ENCODE data around the gene HDAC9.

DNA sequence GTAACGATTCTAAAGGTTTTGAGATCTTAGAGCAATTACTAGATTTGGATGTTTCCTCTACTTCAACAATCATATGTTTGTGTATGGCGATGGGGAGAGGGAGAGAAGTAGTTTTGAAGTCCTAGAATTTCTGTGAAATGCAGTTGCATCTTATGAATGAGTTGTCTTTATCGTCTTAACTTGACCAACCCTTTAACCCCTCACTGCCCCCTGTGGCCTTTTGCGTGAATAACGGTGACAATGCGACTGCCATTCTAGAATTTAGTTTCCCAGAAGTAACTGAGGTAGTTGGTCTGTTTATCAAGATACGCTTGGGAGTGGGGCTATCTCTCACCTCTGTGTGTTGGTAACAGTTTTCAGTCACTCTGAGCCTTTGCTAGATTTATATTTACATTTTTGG is 204.6 kb downstream of the HDAC9 start:
- TF ChIP-seq, protein P1, sequence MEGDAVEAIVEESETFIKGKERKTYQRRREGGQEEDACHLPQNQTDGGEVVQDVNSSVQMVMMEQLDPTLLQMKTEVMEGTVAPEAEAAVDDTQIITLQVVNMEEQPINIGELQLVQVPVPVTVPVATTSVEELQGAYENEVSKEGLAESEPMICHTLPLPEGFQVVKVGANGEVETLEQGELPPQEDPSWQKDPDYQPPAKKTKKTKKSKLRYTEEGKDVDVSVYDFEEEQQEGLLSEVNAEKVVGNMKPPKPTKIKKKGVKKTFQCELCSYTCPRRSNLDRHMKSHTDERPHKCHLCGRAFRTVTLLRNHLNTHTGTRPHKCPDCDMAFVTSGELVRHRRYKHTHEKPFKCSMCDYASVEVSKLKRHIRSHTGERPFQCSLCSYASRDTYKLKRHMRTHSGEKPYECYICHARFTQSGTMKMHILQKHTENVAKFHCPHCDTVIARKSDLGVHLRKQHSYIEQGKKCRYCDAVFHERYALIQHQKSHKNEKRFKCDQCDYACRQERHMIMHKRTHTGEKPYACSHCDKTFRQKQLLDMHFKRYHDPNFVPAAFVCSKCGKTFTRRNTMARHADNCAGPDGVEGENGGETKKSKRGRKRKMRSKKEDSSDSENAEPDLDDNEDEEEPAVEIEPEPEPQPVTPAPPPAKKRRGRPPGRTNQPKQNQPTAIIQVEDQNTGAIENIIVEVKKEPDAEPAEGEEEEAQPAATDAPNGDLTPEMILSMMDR (IDR thresholded peaks at IDR 0.05; ENCODE audit: borderline replicate concordance, extremely low read depth, low read length, poor library complexity, severe bottlenecking) = peak; percentile 40
- TF ChIP-seq EZH2 (IDR thresholded peaks at IDR 0.05; ENCODE audit: borderline replicate concordance, low read depth, low read length, severe bottlenecking) = no peak

Data from DND-41 (cell line).